Dermis microvascular lymphatic vessel endothelial cell (primary cell): ENCODE results near the gene APC2. TPM values are rescaled to one million over a fixed set of nuclear protein-coding genes. Genes with fewer than 3 reads are reported as not detected.

ENCODE experiments used
- DNase-seq, 2 donors: peaks; one replicate each; pipeline versions ENCODE4 v3.0.0 to v3.0.0-alpha.2; 2010; ENCODE audit warnings: low read depth in 2 of 2
- total RNA-seq: library from RNA; depleted of rRNA; stranded (reverse); fragments of >200 nt; gene quantifications from 2 replicates; pipeline ENCODE4 v1.2.1, GENCODE V29; 2014

APC2 gene
- total RNA-seq, 1 donor from 2014 or later = under 0.01 TPM

- peak in 1 of 2 donors; percentile 25 for DNase-seq
Measured at GRCh38 chr19:1446713-1447481, 3.0 kb upstream of the APC2 start.

- DNase-seq = no peak
Measured at GRCh38 chr19:1447504-1447903, 2.4 kb upstream of the APC2 start.

- no peak for DNase-seq
Measured at GRCh38 chr19:1447944-1448343, 2.0 kb upstream of the APC2 start.

GRCh38 chr19:1450735-1451731 lies 1.1 kb downstream of the APC2 start:
- no peak for DNase-seq

- no peak for DNase-seq
Measured at GRCh38 chr19:1451916-1452801, 2.2 kb downstream of the APC2 start.

- no peak for DNase-seq
Measured at GRCh38 chr19:1452802-1453524, 3.0 kb downstream of the APC2 start.

- DNase-seq = peak in 1 of 2 donors; percentile 33
Measured at GRCh38 chr19:1453525-1454364, 3.8 kb downstream of the APC2 start.

GRCh38 chr19:1455002-1455335 lies 5.0 kb downstream of the APC2 start:
- DNase-seq = peak in 1 of 2 donors; percentile 81

GRCh38 chr19:1455336-1456120 lies 5.6 kb downstream of the APC2 start:
- peak in 1 of 2 donors; percentile 54 for DNase-seq

GRCh38 chr19:1456121-1456900 lies 6.4 kb downstream of the APC2 start:
- no peak for DNase-seq

GRCh38 chr19:1457031-1457739 lies 7.3 kb downstream of the APC2 start:
- DNase-seq = no peak

GRCh38 chr19:1457892-1458291 lies 8.0 kb downstream of the APC2 start:
- DNase-seq = no peak

- DNase-seq = no peak
Measured at GRCh38 chr19:1459479-1459878, 9.6 kb downstream of the APC2 start.

GRCh38 chr19:1460033-1460995 lies 10.4 kb downstream of the APC2 start:
- DNase-seq = no peak

- DNase-seq = no peak
Measured at GRCh38 chr19:1461862-1462261, 11.9 kb downstream of the APC2 start.
